Neutrophil (primary cell): ENCODE measurements around the gene FAIM2.

Source experiments
- H3K27ac ChIP-seq: fragments of 200-600 bp; sonication (generic); 2 replicates; pipeline ENCODE4 v1.5.1; 2016; ENCODE audit warnings: mild to moderate bottlenecking, moderate library complexity
- H3K27me3 ChIP-seq: fragments of 200-600 bp; sonication (generic); 2 replicates; pipeline ENCODE4 v1.6.0; 2016; ENCODE audit warnings: mild to moderate bottlenecking
- H3K36me3 ChIP-seq: fragments of 200-600 bp; sonication (generic); 2 replicates; pipeline ENCODE4 v1.5.1; 2017
- H3K4me1 ChIP-seq, 2 experiments: fragments of 200-600 bp in 1 of 2; sonication (generic) in 1 of 2; 1 replicate in 1 of 2; 2 replicates in 1 of 2; pipeline versions ENCODE4 v1.5.1 to v1.6.1; 2013 to 2016; ENCODE audit warnings: low read depth in 1 of 2, low read length in 1 of 2, mild to moderate bottlenecking in 1 of 2, moderate library complexity in 1 of 2; ENCODE audit not compliant: control insufficient read depth in 1 of 2, insufficient read depth in 1 of 2
- H3K4me3 ChIP-seq, 2 experiments: fragments of 200-600 bp in 1 of 2; sonication (generic) in 1 of 2; 1 replicate in 1 of 2; 2 replicates in 1 of 2; pipeline ENCODE4 v1.5.1; 2013 to 2016; ENCODE audit warnings: low read depth in 1 of 2, low read length in 1 of 2, mild to moderate bottlenecking in 1 of 2, moderate library complexity in 1 of 2
- H3K9me3 ChIP-seq: fragments of 200-600 bp; sonication (generic); 2 replicates; pipeline ENCODE4 v1.5.1; 2016
- CTCF ChIP-seq: fragments of 200-600 bp; sonication (generic); IDR thresholded peaks from 2 replicates; pipeline ENCODE4 v1.5.1; 2016; ENCODE audit warnings: antibody characterized with exemption

The FAIM2 gene

GRCh38 chr12:49937639-49938300 is 34.1 kb upstream of the FAIM2 start:
- peaks cover 13 to 14% of the 10 kb centered on the region in 2 experiments for H3K4me1 ChIP-seq
- no peaks in the 10 kb centered on the region for H3K9me3 ChIP-seq
- no peak overlapping the region for H3K27ac ChIP-seq
- H3K27me3 ChIP-seq = peaks cover 7% of the 10 kb centered on the region
- TF ChIP-seq CTCF = no peak
- H3K4me3 ChIP-seq = no peak overlapping the region
- H3K36me3 ChIP-seq = no peaks in the 10 kb centered on the region

GRCh38 chr12:49936925-49937324 is 33.2 kb upstream of the FAIM2 start:
- Histone ChIP-seq H3K36me3 (no peaks in the 10 kb centered on the region), H3K4me1 (peaks cover 4 to 6% of the 10 kb centered on the region in 2 experiments), H3K27me3 (peaks cover 9% of the 10 kb centered on the region), H3K27ac (no peak overlapping the region), H3K9me3 (no peaks in the 10 kb centered on the region), H3K4me3 (no peak overlapping the region)
- no peak for TF ChIP-seq CTCF

- H3K4me1 ChIP-seq = no peaks in the 10 kb centered on the region
- no peak overlapping the region for H3K4me3 ChIP-seq
- H3K9me3 ChIP-seq = no peaks in the 10 kb centered on the region
- H3K36me3 ChIP-seq = no peaks in the 10 kb centered on the region
- peaks cover 30% of the 10 kb centered on the region for H3K27me3 ChIP-seq
- no peak overlapping the region for H3K27ac ChIP-seq
- no peak for TF ChIP-seq CTCF
These were observed 30.8 kb upstream of the FAIM2 start for GRCh38 chr12:49934505-49934904.

GRCh38 chr12:49933796-49934195 is 30.1 kb upstream of the FAIM2 start:
- Histone ChIP-seq H3K27ac (no peak overlapping the region), H3K4me3 (no peak overlapping the region), H3K27me3 (peaks cover 37% of the 10 kb centered on the region), H3K4me1 (no peaks in the 10 kb centered on the region), H3K9me3 (no peaks in the 10 kb centered on the region), H3K36me3 (no peaks in the 10 kb centered on the region)
- TF ChIP-seq CTCF = no peak

GRCh38 chr12:49932533-49933130 is 28.9 kb upstream of the FAIM2 start:
- no peaks in the 10 kb centered on the region for H3K4me1 ChIP-seq
- no peak for TF ChIP-seq CTCF
- no peaks in the 10 kb centered on the region for H3K36me3 ChIP-seq
- peaks cover 44% of the 10 kb centered on the region for H3K27me3 ChIP-seq
- no peak overlapping the region for H3K4me3 ChIP-seq
- no peak overlapping the region for H3K27ac ChIP-seq
- no peaks in the 10 kb centered on the region for H3K9me3 ChIP-seq
